Spinal cord (tissue), 10 donors: ENCODE data around the gene SLC40A1. TPM values are rescaled to one million over a fixed set of nuclear protein-coding genes. Genes with fewer than 3 reads are reported as not detected.
"Not testable (repeated sequence)": the region's sequence is repeated elsewhere in the genome, so short reads cannot be mapped to it uniquely, and the experiment has no call there.

Source experiments
- DNase-seq, 6 donors: peaks; one replicate each; pipeline versions ENCODE4 v3.0.0 to v3.0.0-alpha.2; 2013 to 2015; ENCODE audit warnings: low spot score in 6 of 6, low read depth in 4 of 6
- H3K27ac ChIP-seq: one replicate; pipeline ENCODE4 v1.5.1; 2013; ENCODE audit warnings: low read depth, low read length, control low read depth
- H3K27me3 ChIP-seq: one replicate; pipeline ENCODE4 v1.6.1; 2013; ENCODE audit warnings: low read length; ENCODE audit not compliant: control insufficient read depth, insufficient read depth
- H3K36me3 ChIP-seq: one replicate; pipeline ENCODE4 v1.6.1; 2013; ENCODE audit warnings: low read length; ENCODE audit not compliant: control insufficient read depth, insufficient read depth
- H3K4me1 ChIP-seq: one replicate; pipeline ENCODE4 v1.6.1; 2013; ENCODE audit warnings: low read length; ENCODE audit not compliant: control insufficient read depth, insufficient read depth
- H3K4me3 ChIP-seq: one replicate; pipeline ENCODE4 v1.5.1; 2013; ENCODE audit warnings: low read depth, low read length, control low read depth
- H3K9me3 ChIP-seq: one replicate; pipeline ENCODE4 v1.6.1; 2013; ENCODE audit warnings: low read length; ENCODE audit not compliant: control insufficient read depth, insufficient read depth
- WGBS: methylation state at CpG from one replicate; pipeline ENCODE4 v1.1.5; 2013; ENCODE audit warnings: missing lambda C conversion rate; ENCODE audit not compliant: insufficient coverage; 5-methylcytosine and 5-hydroxymethylcytosine counted together
- polyA plus RNA-seq, 2 donors: library from polyadenylated mRNA; unstranded; fragments of 120-200 nt; gene quantifications; one replicate each; pipeline ENCODE4 v1.2.1, GENCODE V29; 2013; ENCODE audit not compliant: insufficient read length in 2 of 2
- total RNA-seq, 2 donors: library from RNA; depleted of rRNA in 1 of 2; stranded (reverse); fragments of 120-200 nt in 1 of 2; fragments of >200 nt in 1 of 2; gene quantifications; one replicate each; pipeline versions ENCODE4 v1.2.3 to v1.2.4, GENCODE V29; 2013 to 2014
- donor health status: healthy.

SLC40A1 gene
- total and polyA plus RNA-seq, 4 donors = 25.7 to 156 (median 41.9) TPM

- H3K27ac ChIP-seq, DNase-seq: not testable (repeated sequence)
Measured at GRCh38 chr2:189601652-189602051, 21.1 kb upstream of the SLC40A1 start.

GRCh38 chr2:189601043-189601442 is 20.5 kb upstream of the SLC40A1 start:
- no peaks in the 10 kb centered on the region for H3K27me3 ChIP-seq
- no peaks in the 10 kb centered on the region for H3K9me3 ChIP-seq
- H3K27ac ChIP-seq = no peak overlapping the region
- no peaks in the 10 kb centered on the region for H3K4me1 ChIP-seq
- WGBS = no CpG with 5 or more reads among the region's 3 CpGs
- H3K4me3 ChIP-seq = no peak overlapping the region
- DNase-seq = no peak
- H3K36me3 ChIP-seq = no peaks in the 10 kb centered on the region

More at GRCh38 chr2:189601652-189602051, 21.1 kb upstream of the SLC40A1 start:
- not testable (repeated sequence) for H3K4me1 ChIP-seq, H3K4me3 ChIP-seq, H3K36me3 ChIP-seq, H3K9me3 ChIP-seq, H3K27me3 ChIP-seq
- WGBS = no CpG with 5 or more reads among the region's 2 CpGs

- no peak for DNase-seq
- Histone ChIP-seq H3K4me1 (no peaks in the 10 kb centered on the region), H3K27ac (no peak overlapping the region), H3K4me3 (no peak overlapping the region), H3K27me3 (no peaks in the 10 kb centered on the region), H3K36me3 (no peaks in the 10 kb centered on the region), H3K9me3 (no peaks in the 10 kb centered on the region)
- no CpG with 5 or more reads among the region's 1 CpG for WGBS
Measured at GRCh38 chr2:189599245-189599644, 18.7 kb upstream of the SLC40A1 start.

- no peaks in the 10 kb centered on the region for H3K4me1 ChIP-seq
- no peaks in the 10 kb centered on the region for H3K36me3 ChIP-seq
- DNase-seq = no peak
- H3K9me3 ChIP-seq = no peaks in the 10 kb centered on the region
- no CpG with 5 or more reads among the region's 3 CpGs for WGBS
- no peak overlapping the region for H3K27ac ChIP-seq
- H3K27me3 ChIP-seq = no peaks in the 10 kb centered on the region
- no peak overlapping the region for H3K4me3 ChIP-seq
Measured at GRCh38 chr2:189595417-189595816, 14.8 kb upstream of the SLC40A1 start.

- Histone ChIP-seq H3K27ac (no peak overlapping the region), H3K27me3 (no peaks in the 10 kb centered on the region), H3K4me1 (no peaks in the 10 kb centered on the region), H3K9me3 (no peaks in the 10 kb centered on the region), H3K4me3 (no peak overlapping the region), H3K36me3 (no peaks in the 10 kb centered on the region)
- WGBS = no CpG with 5 or more reads among the region's 2 CpGs
- DNase-seq = no peak
Measured at GRCh38 chr2:189594305-189594704, 13.7 kb upstream of the SLC40A1 start.

GRCh38 chr2:189593115-189593514 is 12.5 kb upstream of the SLC40A1 start:
- 94% methylated on average over 2 of the region's 3 CpGs for WGBS
- H3K27me3 ChIP-seq = no peaks in the 10 kb centered on the region
- H3K27ac ChIP-seq = no peak overlapping the region
- H3K4me1 ChIP-seq = no peaks in the 10 kb centered on the region
- H3K9me3 ChIP-seq = no peaks in the 10 kb centered on the region
- DNase-seq = no peak
- H3K36me3 ChIP-seq = no peaks in the 10 kb centered on the region
- no peak overlapping the region for H3K4me3 ChIP-seq

GRCh38 chr2:189592353-189592984 is 11.9 kb upstream of the SLC40A1 start:
- Histone ChIP-seq H3K36me3 (no peaks in the 10 kb centered on the region), H3K9me3 (no peaks in the 10 kb centered on the region), H3K27ac (no peak overlapping the region), H3K27me3 (no peaks in the 10 kb centered on the region), H3K4me1 (no peaks in the 10 kb centered on the region), H3K4me3 (no peak overlapping the region)
- no CpG with 5 or more reads among the region's 1 CpG for WGBS
- DNase-seq = no peak

- no peak overlapping the region for H3K27ac ChIP-seq
- no peaks in the 10 kb centered on the region for H3K9me3 ChIP-seq
- no peak for DNase-seq
- WGBS = 90% methylated on average over 2 of the region's 4 CpGs
- no peaks in the 10 kb centered on the region for H3K27me3 ChIP-seq
- no peak overlapping the region for H3K4me3 ChIP-seq
- H3K4me1 ChIP-seq = no peaks in the 10 kb centered on the region
- H3K36me3 ChIP-seq = no peaks in the 10 kb centered on the region
Measured at GRCh38 chr2:189587780-189588179, 7.2 kb upstream of the SLC40A1 start.

- H3K27me3 ChIP-seq = peaks cover 6% of the 10 kb centered on the region
- peaks cover 7% of the 10 kb centered on the region for H3K4me1 ChIP-seq
- no peak for DNase-seq
- H3K4me3 ChIP-seq = no peak overlapping the region
- 88% methylated on average over 2 of the region's 4 CpGs for WGBS
- no peaks in the 10 kb centered on the region for H3K9me3 ChIP-seq
- no peaks in the 10 kb centered on the region for H3K36me3 ChIP-seq
- H3K27ac ChIP-seq = no peak overlapping the region
Measured at GRCh38 chr2:189585226-189585756, 4.7 kb upstream of the SLC40A1 start.

GRCh38 chr2:189584686-189585085 is 4.1 kb upstream of the SLC40A1 start:
- peaks cover 6% of the 10 kb centered on the region for H3K27me3 ChIP-seq
- H3K27ac ChIP-seq = no peak overlapping the region
- peaks cover 7% of the 10 kb centered on the region for H3K4me1 ChIP-seq
- no peak for DNase-seq
- H3K36me3 ChIP-seq = no peaks in the 10 kb centered on the region
- no peaks in the 10 kb centered on the region for H3K9me3 ChIP-seq
- no peak overlapping the region for H3K4me3 ChIP-seq
